ENCODE measurements around the gene RD3L. TPM values are rescaled to one million over a fixed set of nuclear protein-coding genes. Genes with fewer than 3 reads are reported as not detected.
A peak's percentile ranks its signal among the peaks of the same experiment; 100 is the strongest.

The RD3L gene
- total RNA-seq, 1 experiment from 2014 or later = not detected

DNA sequence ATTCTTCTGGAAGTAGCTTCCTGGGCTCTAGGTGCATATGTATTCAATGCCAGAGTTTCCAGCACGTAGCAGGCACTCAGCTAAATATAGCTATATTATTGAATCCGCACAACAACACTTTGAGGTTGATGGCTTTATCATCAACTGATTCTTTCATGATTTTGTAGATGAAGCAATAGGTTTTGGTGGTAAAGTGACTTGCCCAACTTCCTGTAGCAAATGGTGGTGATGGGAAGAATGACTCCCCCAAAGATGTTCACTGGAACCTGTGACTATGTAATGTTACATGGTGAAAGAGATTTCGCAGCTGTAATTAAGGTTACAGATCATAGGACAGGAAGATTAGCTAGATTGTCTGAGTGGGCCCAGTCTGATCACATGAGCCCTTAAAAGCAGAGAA is 10.9 kb downstream of the RD3L start:
- ATAC-seq (no peak), DNase-seq (no peak)
- Histone ChIP-seq H3K79me2 (ENCODE audit: low read length) (no peaks in the 10 kb centered on the region), H3K4me2 (ENCODE audit: low read length) (no peak overlapping the region), H3F3A (ENCODE audit: low read length, unreplicated experiment) (no peaks in the 10 kb centered on the region), H3K4me3 (ENCODE audit: low read length) (no peak overlapping the region), H3K9me2 (replicated peaks; ENCODE audit: low read length) (no peaks in the 10 kb centered on the region), H3K9ac (ENCODE audit: low read length) (no peak overlapping the region), H3K36me3 (ENCODE audit: low read depth, low read length) (no peaks in the 10 kb centered on the region), H4K20me1 (ENCODE audit: low read length) (no peaks in the 10 kb centered on the region), H3K9me3 (ENCODE audit: low read length) (no peaks in the 10 kb centered on the region), H3K4me1 (ENCODE audit: insufficient read depth, low read length) (peaks cover 17% of the 10 kb centered on the region), H3K27ac (ENCODE audit: low read length) (no peak overlapping the region), H2AFZ (ENCODE audit: low read length) (no peak overlapping the region), H3K27me3 (ENCODE audit: low read length) (no peaks in the 10 kb centered on the region)
- BruUV-seq (replicated peaks) = no TSS peak
- TF ChIP-seq EZH2phosphoT487 (IDR thresholded peaks at IDR 0.05; ENCODE audit: borderline replicate concordance, low read length) (no peak), EZH2 (IDR thresholded peaks at IDR 0.05; ENCODE audit: low read length, unreplicated experiment) (no peak)
- TF ChIP-seq, protein P1, sequence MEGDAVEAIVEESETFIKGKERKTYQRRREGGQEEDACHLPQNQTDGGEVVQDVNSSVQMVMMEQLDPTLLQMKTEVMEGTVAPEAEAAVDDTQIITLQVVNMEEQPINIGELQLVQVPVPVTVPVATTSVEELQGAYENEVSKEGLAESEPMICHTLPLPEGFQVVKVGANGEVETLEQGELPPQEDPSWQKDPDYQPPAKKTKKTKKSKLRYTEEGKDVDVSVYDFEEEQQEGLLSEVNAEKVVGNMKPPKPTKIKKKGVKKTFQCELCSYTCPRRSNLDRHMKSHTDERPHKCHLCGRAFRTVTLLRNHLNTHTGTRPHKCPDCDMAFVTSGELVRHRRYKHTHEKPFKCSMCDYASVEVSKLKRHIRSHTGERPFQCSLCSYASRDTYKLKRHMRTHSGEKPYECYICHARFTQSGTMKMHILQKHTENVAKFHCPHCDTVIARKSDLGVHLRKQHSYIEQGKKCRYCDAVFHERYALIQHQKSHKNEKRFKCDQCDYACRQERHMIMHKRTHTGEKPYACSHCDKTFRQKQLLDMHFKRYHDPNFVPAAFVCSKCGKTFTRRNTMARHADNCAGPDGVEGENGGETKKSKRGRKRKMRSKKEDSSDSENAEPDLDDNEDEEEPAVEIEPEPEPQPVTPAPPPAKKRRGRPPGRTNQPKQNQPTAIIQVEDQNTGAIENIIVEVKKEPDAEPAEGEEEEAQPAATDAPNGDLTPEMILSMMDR (conservative IDR thresholded peaks at IDR 0.05; ENCODE audit: low read depth, low read length) = no peak
- intact Hi-C loops (cut with micrococcal nuclease) = loop anchor here (5.0 kb wide), 1 partner anchor 51 kb away; no protein-coding TSS in a partner anchor
- ChIA-PET POLR2A (ENCODE audit: unreplicated experiment) (no interaction called here), CTCF (interaction anchor here (0.5 to 1.2 kb wide), 3 partner anchors 11 to 50 kb away, joined by 3 to 4 read pairs (median 3); no protein-coding TSS in a partner anchor)

DNA sequence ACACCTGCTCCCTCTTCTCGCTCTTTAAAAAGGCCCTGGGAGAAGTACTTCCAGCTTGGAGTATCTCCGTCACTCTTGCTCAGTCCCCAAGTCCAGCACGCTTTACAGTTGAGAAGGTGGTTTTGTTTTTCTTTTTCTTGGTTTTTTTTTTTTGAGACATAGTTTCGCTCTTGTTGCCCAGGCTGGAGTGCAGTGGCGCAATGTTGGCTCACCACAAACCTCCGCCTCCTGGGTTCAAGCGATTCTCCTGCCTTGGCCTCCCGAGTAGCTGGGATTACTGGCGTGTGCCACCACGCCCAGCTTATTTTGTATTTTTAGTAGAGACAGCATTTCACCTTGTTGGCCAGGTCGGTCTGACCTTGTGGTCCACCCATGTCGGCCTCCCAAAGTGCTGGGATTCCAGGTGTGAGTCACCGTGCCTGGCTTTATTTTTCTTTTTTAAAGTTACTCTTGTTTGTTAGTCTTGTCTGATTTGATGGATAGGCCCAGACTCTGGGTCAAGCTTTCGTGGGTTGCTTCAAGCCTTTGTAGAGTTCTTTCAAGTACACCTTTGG is 12.2 kb downstream of the RD3L start:
- peak; percentile 15 for DNase-seq
- H3K27ac ChIP-seq (ENCODE audit: low read length) = no peak overlapping the region
- no peaks in the 10 kb centered on the region for H3F3A ChIP-seq (ENCODE audit: low read length, unreplicated experiment)
- POLR2A ChIA-PET (ENCODE audit: unreplicated experiment) = no interaction called here
- intact Hi-C loops (cut with micrococcal nuclease) = loop anchor here (5.0 kb wide), 1 partner anchor 52 kb away; no protein-coding TSS in a partner anchor
- CTCF ChIA-PET = interaction anchor here (0.6 kb wide), 1 partner anchor 121 kb away, joined by 3 read pairs; no protein-coding TSS in a partner anchor
- no peak overlapping the region for H3K4me2 ChIP-seq (ENCODE audit: low read length)
- no peaks in the 10 kb centered on the region for H3K36me3 ChIP-seq (ENCODE audit: low read depth, low read length)
- H4K20me1 ChIP-seq (ENCODE audit: low read length) = no peaks in the 10 kb centered on the region
- H3K79me2 ChIP-seq (ENCODE audit: low read length) = no peaks in the 10 kb centered on the region
- no peaks in the 10 kb centered on the region for H3K9me2 ChIP-seq (replicated peaks; ENCODE audit: low read length)
- H3K9me3 ChIP-seq (ENCODE audit: low read length) = no peaks in the 10 kb centered on the region
- BruUV-seq (replicated peaks) = no TSS peak
- H3K4me3 ChIP-seq (ENCODE audit: low read length) = no peak overlapping the region
- H3K4me1 ChIP-seq (ENCODE audit: insufficient read depth, low read length) = peaks cover 17% of the 10 kb centered on the region
- TF ChIP-seq, protein P1 (conservative IDR thresholded peaks at IDR 0.05; ENCODE audit: low read depth, low read length) = no peak
- TF ChIP-seq EZH2phosphoT487 (IDR thresholded peaks at IDR 0.05; ENCODE audit: borderline replicate concordance, low read length) = no peak
- TF ChIP-seq EZH2 (IDR thresholded peaks at IDR 0.05; ENCODE audit: low read length, unreplicated experiment) = no peak
- ATAC-seq = no peak
- H2AFZ ChIP-seq (ENCODE audit: low read length) = no peak overlapping the region
- H3K27me3 ChIP-seq (ENCODE audit: low read length) = no peaks in the 10 kb centered on the region
- no peak overlapping the region for H3K9ac ChIP-seq (ENCODE audit: low read length)
